ENCODE data around the gene OR5T2. TPM values are rescaled to one million over a fixed set of nuclear protein-coding genes. Genes with fewer than 3 reads are reported as not detected.
"Not testable (repeated sequence)": the region's sequence is repeated elsewhere in the genome, so short reads cannot be mapped to it uniquely, and the experiment has no call there.

OR5T2 gene
- total RNA-seq (2014; rRNA removed; shearing (Covaris generic)), result not detected in 2 replicates

DNA sequence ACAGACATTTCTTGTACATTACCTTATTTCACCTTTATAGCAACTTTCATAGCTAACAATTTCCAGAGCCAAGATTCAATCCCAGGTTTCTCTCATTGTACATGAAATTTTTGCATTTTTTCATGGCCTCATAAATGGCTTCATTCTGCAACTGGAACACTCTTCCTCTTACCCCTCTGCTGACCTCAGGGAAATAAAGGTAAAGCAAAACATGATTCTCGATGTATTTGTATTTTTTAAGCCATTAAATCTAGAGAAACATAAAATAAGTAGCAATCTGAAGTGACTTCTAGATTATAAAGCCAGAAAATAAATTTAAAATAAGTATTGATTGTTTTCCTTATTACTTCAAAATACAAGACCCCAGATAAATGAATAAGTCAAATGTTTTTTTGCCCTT, at the start of gene OR5T2:
OR5T2 (minus strand) TSS at position 101 of the 400 bp plus-strand sequence. CDS start 1,193 bp downstream, outside the sequence.
- no peak for DNase-seq
- no peaks in the 10 kb centered on the region for H3K27me3 ChIP-seq (ENCODE audit: control insufficient read depth, insufficient read depth, low read length)
- no peak within 1 kb of the TSS for H3K4me3 ChIP-seq (ENCODE audit: insufficient read depth, low read depth, low read length)
- H3K36me3 ChIP-seq (replicated peaks; ENCODE audit: control insufficient read depth, insufficient read depth, low read length), result no peaks in the 10 kb centered on the region

DNA sequence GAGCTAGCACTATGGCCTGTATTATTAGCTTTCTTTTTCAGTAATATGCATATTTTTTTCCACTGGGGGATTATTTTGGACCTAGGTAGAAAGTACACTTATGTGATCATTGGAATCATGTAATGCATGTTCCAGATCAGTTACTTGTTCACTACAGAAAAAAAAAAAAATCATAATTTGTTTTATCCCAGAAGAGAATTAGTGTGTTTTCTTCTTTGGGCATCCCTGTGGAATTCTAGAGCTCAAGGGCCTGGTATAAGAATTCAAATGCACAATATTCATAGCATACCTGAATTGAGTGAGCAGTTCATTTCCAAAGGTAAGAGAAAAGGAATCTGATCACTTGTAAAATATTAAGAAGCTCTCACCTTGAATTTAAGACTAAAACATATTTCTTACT, 39.8 kb upstream of the OR5T2 start, which contains the start of gene OR5T1:
OR5T1 (plus strand) TSS at position 301 of the 400 bp plus-strand sequence. CDS start 1,485 bp downstream, outside the sequence.
- Histone ChIP-seq H3K4me3 (ENCODE audit: insufficient read depth, low read depth, low read length) (no peak within 1 kb of the TSS), H3K27me3 (ENCODE audit: control insufficient read depth, insufficient read depth, low read length) (no peaks in the 10 kb centered on the region)
- DNase-seq, result no peak

DNA sequence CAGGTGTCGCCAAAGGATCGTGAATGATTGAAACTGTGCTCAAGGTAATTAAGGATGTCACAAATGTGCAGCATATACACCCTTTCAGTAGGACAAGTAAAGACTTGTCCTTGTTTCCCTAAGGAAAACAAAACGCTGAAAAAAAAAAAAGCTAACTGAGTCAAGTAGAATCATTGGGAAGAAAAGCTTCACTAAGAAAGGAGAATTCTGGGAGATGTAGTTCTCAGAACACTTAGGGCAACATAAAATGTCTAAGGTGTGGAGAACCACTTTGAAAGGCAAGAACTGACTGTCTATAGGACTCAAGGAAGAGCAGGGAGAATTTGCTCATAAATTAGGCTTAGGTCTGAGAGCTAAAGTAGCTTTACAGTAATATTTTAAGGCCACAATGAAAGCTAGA, 37.0 kb upstream of the OR5T2 start:
- no peak for DNase-seq
- H3K36me3 ChIP-seq (replicated peaks; ENCODE audit: control insufficient read depth, insufficient read depth, low read length), result no peaks in the 10 kb centered on the region
- H3K27me3 ChIP-seq (ENCODE audit: control insufficient read depth, insufficient read depth, low read length), result no peaks in the 10 kb centered on the region
- no peak overlapping the region for H3K4me3 ChIP-seq (ENCODE audit: insufficient read depth, low read depth, low read length)

More for the DNA sequence above, 39.8 kb upstream of the OR5T2 start, which contains the start of gene OR5T1:
- H3K36me3 ChIP-seq (replicated peaks; ENCODE audit: control insufficient read depth, insufficient read depth, low read length), result no peaks in the 10 kb centered on the region

GRCh38 chr11:56251954-56252353, 17.9 kb upstream of the OR5T2 start, which contains the start of gene OR5T3:
OR5T3 (plus strand) TSS chr11:56252254; CDS start chr11:56252254, 0 bp downstream.
- no peaks in the 10 kb centered on the region for H3K36me3 ChIP-seq (replicated peaks; ENCODE audit: control insufficient read depth, insufficient read depth, low read length)
- no peak for DNase-seq
- no peak within 1 kb of the TSS for H3K4me3 ChIP-seq (ENCODE audit: insufficient read depth, low read depth, low read length)
- H3K27me3 ChIP-seq (ENCODE audit: control insufficient read depth, insufficient read depth, low read length), result no peaks in the 10 kb centered on the region

GRCh38 chr11:56219735-56220134, 14.3 kb downstream of the OR5T2 start:
- not testable (repeated sequence) for H3K36me3 ChIP-seq (replicated peaks; ENCODE audit: control insufficient read depth, insufficient read depth, low read length); H3K4me3 ChIP-seq (ENCODE audit: insufficient read depth, low read depth, low read length); H3K27me3 ChIP-seq (ENCODE audit: control insufficient read depth, insufficient read depth, low read length); DNase-seq

GRCh38 chr11:56214537-56214936, 19.5 kb downstream of the OR5T2 start:
- no peak overlapping the region for H3K4me3 ChIP-seq (ENCODE audit: insufficient read depth, low read depth, low read length)
- no peaks in the 10 kb centered on the region for H3K27me3 ChIP-seq (ENCODE audit: control insufficient read depth, insufficient read depth, low read length)
- DNase-seq, result no peak
- no peaks in the 10 kb centered on the region for H3K36me3 ChIP-seq (replicated peaks; ENCODE audit: control insufficient read depth, insufficient read depth, low read length)

GRCh38 chr11:56207790-56208189, 26.3 kb downstream of the OR5T2 start:
- H3K36me3 ChIP-seq (replicated peaks; ENCODE audit: control insufficient read depth, insufficient read depth, low read length), result no peaks in the 10 kb centered on the region
- no peak overlapping the region for H3K4me3 ChIP-seq (ENCODE audit: insufficient read depth, low read depth, low read length)
- H3K27me3 ChIP-seq (ENCODE audit: control insufficient read depth, insufficient read depth, low read length), result no peaks in the 10 kb centered on the region
- DNase-seq, result no peak

DNA sequence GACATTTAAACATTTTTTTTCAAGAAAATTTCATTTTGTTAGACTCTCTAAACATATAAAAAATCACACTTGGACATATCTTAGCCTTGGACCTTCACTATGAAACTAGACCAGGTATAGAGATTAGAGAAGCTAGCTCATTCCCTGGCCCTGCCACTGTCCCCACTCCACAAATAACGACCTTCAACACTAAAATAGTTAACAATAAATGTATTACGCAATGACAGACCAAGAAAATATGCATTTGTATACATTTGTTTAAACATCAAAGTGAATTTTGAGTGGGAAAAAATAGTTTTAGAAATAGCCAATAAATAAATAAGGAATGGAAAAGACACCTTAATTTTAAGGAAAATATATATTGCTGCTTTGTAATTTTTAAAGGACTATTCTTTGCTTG, 36.7 kb downstream of the OR5T2 start:
- DNase-seq, result no peak
- no peaks in the 10 kb centered on the region for H3K27me3 ChIP-seq (ENCODE audit: control insufficient read depth, insufficient read depth, low read length)
- H3K4me3 ChIP-seq (ENCODE audit: insufficient read depth, low read depth, low read length), result no peak overlapping the region
- H3K36me3 ChIP-seq (replicated peaks; ENCODE audit: control insufficient read depth, insufficient read depth, low read length), result no peaks in the 10 kb centered on the region

- no peaks in the 10 kb centered on the region for H3K27me3 ChIP-seq (ENCODE audit: control insufficient read depth, insufficient read depth, low read length)
- H3K4me3 ChIP-seq (ENCODE audit: insufficient read depth, low read depth, low read length), result no peak overlapping the region
- no peak for DNase-seq
- no peaks in the 10 kb centered on the region for H3K36me3 ChIP-seq (replicated peaks; ENCODE audit: control insufficient read depth, insufficient read depth, low read length)
Measured at GRCh38 chr11:56196705-56197104, 37.4 kb downstream of the OR5T2 start.

DNA sequence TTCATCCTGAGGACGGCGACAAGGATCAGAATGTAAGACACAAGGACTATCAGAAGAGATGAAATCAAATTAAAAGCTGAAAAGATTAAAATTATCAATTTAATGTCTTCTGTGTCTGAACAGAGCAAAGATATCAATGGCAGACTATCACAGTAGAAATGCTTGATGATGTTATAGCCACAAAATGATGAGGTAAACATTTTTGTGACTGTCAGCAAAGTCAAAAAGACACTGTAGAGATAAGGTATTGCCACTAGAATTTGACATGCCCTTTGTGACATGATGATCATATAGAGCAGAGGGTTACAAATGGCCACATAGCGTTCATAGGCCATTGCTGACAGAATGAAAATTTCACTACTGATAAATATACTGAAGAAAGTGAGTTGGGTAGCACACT, 45.5 kb downstream of the OR5T2 start:
- H3K4me3 ChIP-seq (ENCODE audit: insufficient read depth, low read depth, low read length), result no peak overlapping the region
- no peak for DNase-seq
- no peaks in the 10 kb centered on the region for H3K36me3 ChIP-seq (replicated peaks; ENCODE audit: control insufficient read depth, insufficient read depth, low read length)
- no peaks in the 10 kb centered on the region for H3K27me3 ChIP-seq (ENCODE audit: control insufficient read depth, insufficient read depth, low read length)

- H3K27me3 ChIP-seq (ENCODE audit: control insufficient read depth, insufficient read depth, low read length), result no peaks in the 10 kb centered on the region
- no peak for DNase-seq
- H3K4me3 ChIP-seq (ENCODE audit: insufficient read depth, low read depth, low read length), result no peak overlapping the region
Measured at GRCh38 chr11:56183459-56183858, 50.6 kb downstream of the OR5T2 start.

More at GRCh38 chr11:56183459-56183858, 50.6 kb downstream of the OR5T2 start:
- no peaks in the 10 kb centered on the region for H3K36me3 ChIP-seq (replicated peaks; ENCODE audit: control insufficient read depth, insufficient read depth, low read length)

Other genes starting within 250 kb of the OR5T2 start
- not detected in 2 replicates for gene OR5F1, start 239.6 kb downstream of the OR5T2 start, total RNA-seq (2014; rRNA removed; shearing (Covaris generic))
- gene OR5AS1, start 206.6 kb downstream of the OR5T2 start, total RNA-seq (2014; rRNA removed; shearing (Covaris generic)), result not detected in 2 replicates
- gene OR8I2, start 140.9 kb downstream of the OR5T2 start, total RNA-seq (2014; rRNA removed; shearing (Covaris generic)), result not detected in 2 replicates
- gene OR8H2, start 130.6 kb downstream of the OR5T2 start, total RNA-seq (2014; rRNA removed; shearing (Covaris generic)), result not detected in 2 replicates
- not detected in 2 replicates for gene OR8H3, start 111.9 kb downstream of the OR5T2 start, total RNA-seq (2014; rRNA removed; shearing (Covaris generic))
- gene OR8J3, start 94.1 kb downstream of the OR5T2 start, total RNA-seq (2014; rRNA removed; shearing (Covaris generic)), result not detected in 2 replicates
- not detected in 2 replicates for gene OR8K5, start 73.9 kb downstream of the OR5T2 start, total RNA-seq (2014; rRNA removed; shearing (Covaris generic))
- gene OR5J2, start 57.6 kb downstream of the OR5T2 start, total RNA-seq (2014; rRNA removed; shearing (Covaris generic)), result not detected in 2 replicates
- not detected in 2 replicates for gene OR5T3, start 18.0 kb upstream of the OR5T2 start, total RNA-seq (2014; rRNA removed; shearing (Covaris generic))
- gene OR5T1, start 39.9 kb upstream of the OR5T2 start, total RNA-seq (2014; rRNA removed; shearing (Covaris generic)), result not detected in 2 replicates
- not detected in 2 replicates for gene OR8H1, start 58.0 kb upstream of the OR5T2 start, total RNA-seq (2014; rRNA removed; shearing (Covaris generic))
- gene OR8K3, start 80.9 kb upstream of the OR5T2 start, total RNA-seq (2014; rRNA removed; shearing (Covaris generic)), result not detected in 2 replicates
- gene OR8K1, start 111.8 kb upstream of the OR5T2 start, total RNA-seq (2014; rRNA removed; shearing (Covaris generic)), result not detected in 2 replicates
- not detected in 2 replicates for gene OR8J1, start 120.0 kb upstream of the OR5T2 start, total RNA-seq (2014; rRNA removed; shearing (Covaris generic))
- gene OR8U1, start 141.4 kb upstream of the OR5T2 start, total RNA-seq (2014; rRNA removed; shearing (Covaris generic)), result not detected in 2 replicates
- not detected in 2 replicates for gene OR5AL1, start 178.4 kb upstream of the OR5T2 start, total RNA-seq (2014; rRNA removed; shearing (Covaris generic))
- gene OR5M3, start 239.1 kb upstream of the OR5T2 start, total RNA-seq (2014; rRNA removed; shearing (Covaris generic)), result not detected in 2 replicates